Activated B cell treated with CpG ODN at 0.5 μM for 24 hours (primary cell): ENCODE measurements around the gene ST6GALNAC1. TPM values are rescaled to one million over a fixed set of nuclear protein-coding genes. Genes with fewer than 3 reads are reported as not detected.

Experiments
- ATAC-seq: fragments of 200-7000 bp; cut with Tn5 transposase; one replicate; pipeline ENCODE4 v1.10.0; 2021; ENCODE audit warnings: low read depth, mild to moderate bottlenecking, moderate library complexity
- CTCF ChIA-PET: fragments of 350-600 bp; sonication (Branson Sonifier 250); formaldehyde crosslinking; loops from one replicate; lab custom pipeline; 2021; ENCODE audit warnings: antibody characterized with exemption; lab: Charles Lee
- POLR2A ChIA-PET: fragments of 350-600 bp; sonication (Branson Sonifier 250); formaldehyde crosslinking; loops from one replicate; lab custom pipeline; 2021; ENCODE audit warnings: antibody characterized with exemption; lab: Charles Lee
- DNase-seq: peaks from one replicate; pipeline ENCODE4 v3.0.0; 2022
- H3K27ac Mint-ChIP-seq: one replicate; pipeline ENCODE4 v1.8.0; 2020; ENCODE audit warnings: mixed read lengths
- H3K27me3 Mint-ChIP-seq: one replicate; pipeline ENCODE4 v1.8.0; 2021; ENCODE audit warnings: mixed read lengths
- H3K36me3 Mint-ChIP-seq: one replicate; pipeline ENCODE4 v1.8.0; 2021; ENCODE audit warnings: low read depth, mixed read lengths
- H3K4me1 Mint-ChIP-seq: one replicate; pipeline ENCODE4 v1.8.0; 2021; ENCODE audit warnings: mixed read lengths
- H3K4me3 Mint-ChIP-seq: one replicate; pipeline ENCODE4 v1.8.0; 2020; ENCODE audit warnings: mild to moderate bottlenecking, mixed read lengths
- H3K9me3 Mint-ChIP-seq: one replicate; pipeline ENCODE4 v1.8.0; 2020; ENCODE audit warnings: mixed read lengths
- intact Hi-C: fragments of 100-400 bp; cut with micrococcal nuclease; formaldehyde crosslinking; loops from one replicate; pipeline ENCODE4 v1.15.1; 2024
- total RNA-seq: library from RNA; stranded (reverse); gene quantifications from 2 replicates; pipeline ENCODE4 v1.2.3, GENCODE V29; 2022
- TF ChIP-seq, protein P1 (sequence below): fragments of 200-600 bp; IDR thresholded peaks from one replicate; pipeline ENCODE4 v1.8.0; 2022; ENCODE audit warnings: antibody characterized with exemption, mild to moderate bottlenecking

Gene ST6GALNAC1
- total RNA-seq, 1 donor from 2014 or later: not detected

DNA sequence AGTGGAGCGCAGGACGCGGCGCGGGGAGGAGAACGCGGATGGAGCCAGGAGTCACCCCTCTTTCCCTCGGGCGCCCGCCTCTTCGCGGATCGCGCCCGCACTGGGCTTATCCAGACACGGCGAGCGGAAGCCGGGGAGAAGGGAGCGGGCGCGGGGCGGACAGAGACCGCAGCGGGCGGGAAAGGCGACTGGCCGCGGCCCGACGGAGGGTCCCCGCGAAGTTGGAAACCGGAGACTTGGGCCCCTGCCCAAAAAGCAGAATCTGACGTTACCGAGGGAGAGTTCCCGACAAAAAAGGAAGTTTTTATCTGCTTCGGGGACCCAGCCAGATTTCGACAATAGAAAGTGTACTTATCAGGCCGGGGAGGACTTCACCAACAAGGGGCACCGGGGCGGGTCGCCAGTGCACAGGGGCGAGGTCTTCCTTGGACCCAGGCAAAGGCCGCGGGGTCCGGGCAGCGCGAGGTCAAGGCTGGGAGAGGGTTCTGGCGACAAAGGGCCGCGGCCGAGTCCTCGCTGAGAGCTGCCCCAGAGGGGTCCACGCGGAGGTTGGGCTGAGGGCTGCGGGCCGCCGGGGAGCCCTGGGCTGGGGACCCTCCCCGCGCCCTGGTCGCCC, 58.4 kb downstream of the ST6GALNAC1 start:
- DNase-seq (peak; percentile 33), ATAC-seq (no peak)
- Mint-ChIP-seq H3K36me3 (no peaks in the 10 kb centered on the region), H3K9me3 (no peaks in the 10 kb centered on the region), H3K27ac (no peak overlapping the region), H3K4me3 (peak overlapping the region; percentile 75), H3K27me3 (peaks cover 39% of the 10 kb centered on the region), H3K4me1 (peaks cover 18% of the 10 kb centered on the region)
- intact Hi-C loops: loop anchor here (5.0 kb wide), 1 partner anchor 37 kb away; no protein-coding TSS in a partner anchor
- TF ChIP-seq, protein P1, sequence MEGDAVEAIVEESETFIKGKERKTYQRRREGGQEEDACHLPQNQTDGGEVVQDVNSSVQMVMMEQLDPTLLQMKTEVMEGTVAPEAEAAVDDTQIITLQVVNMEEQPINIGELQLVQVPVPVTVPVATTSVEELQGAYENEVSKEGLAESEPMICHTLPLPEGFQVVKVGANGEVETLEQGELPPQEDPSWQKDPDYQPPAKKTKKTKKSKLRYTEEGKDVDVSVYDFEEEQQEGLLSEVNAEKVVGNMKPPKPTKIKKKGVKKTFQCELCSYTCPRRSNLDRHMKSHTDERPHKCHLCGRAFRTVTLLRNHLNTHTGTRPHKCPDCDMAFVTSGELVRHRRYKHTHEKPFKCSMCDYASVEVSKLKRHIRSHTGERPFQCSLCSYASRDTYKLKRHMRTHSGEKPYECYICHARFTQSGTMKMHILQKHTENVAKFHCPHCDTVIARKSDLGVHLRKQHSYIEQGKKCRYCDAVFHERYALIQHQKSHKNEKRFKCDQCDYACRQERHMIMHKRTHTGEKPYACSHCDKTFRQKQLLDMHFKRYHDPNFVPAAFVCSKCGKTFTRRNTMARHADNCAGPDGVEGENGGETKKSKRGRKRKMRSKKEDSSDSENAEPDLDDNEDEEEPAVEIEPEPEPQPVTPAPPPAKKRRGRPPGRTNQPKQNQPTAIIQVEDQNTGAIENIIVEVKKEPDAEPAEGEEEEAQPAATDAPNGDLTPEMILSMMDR: no peak
- ChIA-PET CTCF (no interaction called here), POLR2A (interaction anchor here (0.6 to 2.0 kb wide), 4 partner anchors 27 to 231 kb away, joined by 3 to 18 read pairs (median 6); partner anchors contain the start of gene PRPSAP1)

DNA sequence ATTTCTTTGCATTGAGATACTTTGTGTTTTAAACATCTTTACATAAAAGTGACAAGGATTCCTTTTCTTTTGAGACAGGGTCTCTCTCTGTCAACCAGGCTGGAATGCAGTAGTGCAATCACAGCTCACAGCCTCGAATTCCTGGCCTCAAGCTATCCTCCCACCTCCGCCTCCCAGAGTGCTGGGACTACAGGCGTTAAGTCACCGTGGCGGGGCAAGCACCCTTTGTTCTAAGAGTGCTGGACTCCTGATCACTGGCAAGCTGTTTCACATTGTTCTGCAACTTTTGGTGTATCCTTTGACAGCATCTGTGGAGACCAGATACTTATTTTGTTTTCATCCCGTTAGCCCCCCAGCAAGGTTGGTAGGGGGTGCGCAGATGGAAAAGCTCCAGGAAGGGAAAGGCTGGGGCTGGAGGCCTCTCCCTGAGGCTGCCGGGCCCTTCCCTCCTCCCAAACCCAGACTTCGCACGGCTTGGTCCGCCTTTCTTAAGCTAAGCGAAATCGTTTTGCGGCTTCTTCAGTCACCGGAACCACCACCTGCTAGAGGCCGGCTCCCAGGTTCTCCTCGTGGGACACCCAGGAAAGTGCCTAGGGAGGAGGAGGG, 59.0 kb downstream of the ST6GALNAC1 start:
- peak overlapping the region; percentile 75 for H3K4me3 Mint-ChIP-seq
- peaks cover 37% of the 10 kb centered on the region for H3K27me3 Mint-ChIP-seq
- intact Hi-C loops: loop anchor here (5.0 kb wide), 1 partner anchor 38 kb away; no protein-coding TSS in a partner anchor
- POLR2A ChIA-PET: interaction anchor here (0.6 to 1.5 kb wide), 3 partner anchors 14 to 231 kb away, joined by 3 to 4 read pairs (median 3); partner anchors contain the start of gene PRPSAP1
- no peak for DNase-seq
- peaks cover 18% of the 10 kb centered on the region for H3K4me1 Mint-ChIP-seq
- TF ChIP-seq, protein P1: no peak
- no peaks in the 10 kb centered on the region for H3K36me3 Mint-ChIP-seq
- no peaks in the 10 kb centered on the region for H3K9me3 Mint-ChIP-seq
- ATAC-seq: no peak
- no peak overlapping the region for H3K27ac Mint-ChIP-seq
- CTCF ChIA-PET: no interaction called here

DNA sequence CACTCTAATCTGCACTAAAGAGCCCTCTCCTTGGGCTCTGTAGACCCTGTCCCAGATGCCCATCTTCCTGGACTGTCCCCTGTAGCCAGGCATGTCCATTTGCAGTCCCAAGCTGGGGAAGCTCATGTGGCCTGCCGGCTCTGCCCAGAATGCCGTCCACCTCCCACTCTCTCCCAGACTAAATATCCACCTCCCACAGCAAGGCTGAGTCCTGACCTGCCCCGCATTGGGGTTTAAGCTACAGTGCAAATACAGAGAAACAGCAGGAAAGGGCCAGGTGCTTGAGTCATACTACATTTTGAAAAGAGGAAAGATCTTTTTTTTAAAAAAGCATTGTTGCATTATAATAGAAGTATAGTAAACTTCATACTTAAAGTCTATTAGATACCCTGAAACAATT, 60.9 kb downstream of the ST6GALNAC1 start:
- H3K36me3 Mint-ChIP-seq: no peaks in the 10 kb centered on the region
- TF ChIP-seq, protein P1: no peak
- ATAC-seq (no peak), DNase-seq (no peak)
- intact Hi-C loops: no loop called here
- ChIA-PET POLR2A (no interaction called here), CTCF (no interaction called here)
- H3K9me3 Mint-ChIP-seq: no peaks in the 10 kb centered on the region
- peaks cover 22% of the 10 kb centered on the region for H3K27me3 Mint-ChIP-seq
- H3K4me1 Mint-ChIP-seq: peaks cover 22% of the 10 kb centered on the region
- no peak overlapping the region for H3K4me3 Mint-ChIP-seq
- H3K27ac Mint-ChIP-seq: no peak overlapping the region

DNA sequence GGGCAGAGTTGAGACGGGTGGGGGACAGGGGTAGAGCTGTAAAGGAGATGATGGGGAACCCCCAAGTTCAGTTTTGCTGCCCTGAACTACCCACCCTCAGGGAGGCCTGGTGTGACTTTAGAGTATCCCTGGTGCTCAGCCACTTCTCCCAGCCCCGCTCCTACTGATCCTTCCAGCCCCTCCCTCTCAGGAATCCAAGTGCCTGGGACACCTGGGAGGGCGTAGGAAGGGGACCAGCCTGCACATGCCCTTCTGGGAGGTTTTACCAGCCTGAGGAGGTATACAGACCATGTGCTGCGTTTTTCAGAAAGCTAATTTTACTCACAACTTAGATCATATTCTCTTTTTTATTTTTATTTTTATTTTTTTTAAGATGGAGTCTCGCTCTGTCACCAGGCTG, 62.0 kb downstream of the ST6GALNAC1 start:
- H3K27me3 Mint-ChIP-seq: peaks cover 12% of the 10 kb centered on the region
- H3K9me3 Mint-ChIP-seq: no peaks in the 10 kb centered on the region
- DNase-seq (no peak), ATAC-seq (no peak)
- POLR2A ChIA-PET: interaction anchor here (0.7 kb wide), 1 partner anchor 95 kb away, joined by 6 read pairs; no protein-coding TSS in a partner anchor
- H3K4me1 Mint-ChIP-seq: peaks cover 13% of the 10 kb centered on the region
- TF ChIP-seq, protein P1: no peak
- intact Hi-C loops: no loop called here
- H3K4me3 Mint-ChIP-seq: no peak overlapping the region
- no peak overlapping the region for H3K27ac Mint-ChIP-seq
- no peaks in the 10 kb centered on the region for H3K36me3 Mint-ChIP-seq
- CTCF ChIA-PET: no interaction called here

DNA sequence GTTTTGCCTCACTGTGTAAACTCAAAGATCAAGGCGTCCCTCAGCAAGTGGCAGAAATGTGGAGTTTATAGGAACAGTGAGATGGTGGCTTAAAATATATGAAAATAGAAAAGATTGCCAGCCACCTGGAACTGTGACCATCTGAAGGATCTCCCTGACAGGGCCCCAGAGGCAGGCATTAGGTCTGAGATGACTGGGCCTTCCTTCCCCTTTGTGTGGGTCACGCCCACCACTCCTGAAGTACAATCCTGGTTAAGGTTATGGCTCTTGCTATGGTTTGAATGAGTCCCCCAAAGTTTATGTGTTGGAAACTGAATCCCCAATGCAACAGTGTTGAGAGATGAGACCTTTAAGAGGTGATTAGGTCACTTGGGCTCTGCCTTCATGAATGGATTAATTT, 64.3 kb downstream of the ST6GALNAC1 start:
- no peaks in the 10 kb centered on the region for H3K36me3 Mint-ChIP-seq
- ATAC-seq: no peak
- ChIA-PET POLR2A (interaction anchor here (0.6 kb wide), 1 partner anchor 832 kb away, joined by 3 read pairs; no protein-coding TSS in a partner anchor), CTCF (interaction anchor here (1.1 kb wide), 1 partner anchor 44 kb away, joined by 3 read pairs; no protein-coding TSS in a partner anchor)
- DNase-seq: no peak
- intact Hi-C loops: no loop called here
- H3K4me3 Mint-ChIP-seq: no peak overlapping the region
- peaks cover 4% of the 10 kb centered on the region for H3K4me1 Mint-ChIP-seq
- H3K9me3 Mint-ChIP-seq: no peaks in the 10 kb centered on the region
- H3K27me3 Mint-ChIP-seq: peaks cover 8% of the 10 kb centered on the region
- TF ChIP-seq, protein P1: no peak
- H3K27ac Mint-ChIP-seq: no peak overlapping the region
